Testis (tissue), 2 donors: ENCODE measurements around the gene NEO1.

Experiments used
- CTCF ChIP-seq, 3 experiments: fragments of 450-650 bp in 2 of 3; fragments of 200-600 bp in 1 of 3; sonication (generic) in 1 of 3; IDR thresholded peaks; one replicate each; pipeline ENCODE4 v1.5.1; 2016 to 2019; ENCODE audit warnings: antibody characterized with exemption in 3 of 3, mild to moderate bottlenecking in 2 of 3, moderate library complexity in 1 of 3
- POLR2A ChIP-seq: fragments of 450-650 bp; IDR thresholded peaks from one replicate; pipeline ENCODE4 v1.6.1; 2017; ENCODE audit warnings: antibody characterized with exemption, mild to moderate bottlenecking, moderate library complexity

DNA sequence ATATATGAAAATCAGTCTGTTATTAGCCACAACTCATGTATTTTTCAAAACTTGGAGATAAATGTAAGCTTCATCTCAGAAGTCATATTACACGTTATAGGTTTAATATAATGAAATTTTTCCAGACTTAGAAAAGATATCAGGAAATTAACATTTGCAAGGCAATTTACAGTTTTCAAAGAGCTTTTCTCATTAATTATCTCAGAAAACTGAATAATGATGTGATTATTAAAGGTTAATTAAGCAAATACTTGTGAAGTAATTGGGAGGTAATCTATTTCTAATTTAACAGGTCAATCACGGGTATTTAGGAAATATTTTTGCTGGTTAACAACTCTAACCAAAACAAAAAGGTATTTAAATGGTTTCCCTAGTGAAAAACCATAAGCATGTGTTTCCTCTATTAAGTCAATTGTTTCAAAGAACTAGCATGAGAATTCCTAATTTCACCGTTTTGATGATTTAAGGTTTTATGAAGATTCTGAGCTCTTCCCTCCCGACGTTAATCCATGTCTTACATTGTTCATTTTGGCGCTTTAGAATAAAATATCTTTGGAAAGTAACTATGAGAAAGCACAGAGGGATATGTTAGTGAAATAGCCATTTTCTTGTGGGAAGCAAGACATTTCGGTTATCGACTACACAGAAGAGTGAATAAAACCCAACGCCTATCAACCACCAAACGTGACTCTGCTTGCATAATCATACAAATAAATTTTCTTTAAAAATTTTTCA lies 1.5 kb upstream of the NEO1 start:
- TF ChIP-seq CTCF (IDR thresholded peaks at IDR 0.05): no peak
- no peak for TF ChIP-seq POLR2A
